HepG2 (cell line): Measurements from ENCODE around the gene BCAM. TPM values are rescaled to one million over a fixed set of nuclear protein-coding genes. Genes with fewer than 3 reads are reported as not detected.

Experiments
- ATAC-seq: fragments of 200-7000 bp; cut with Tn5 transposase; 3 replicates; pipeline ENCODE4 v1.9.1; 2020; ENCODE audit warnings: mild to moderate bottlenecking, moderate library complexity
- BruUV-seq: library from RNA; stranded (reverse); fragments of 400-500 nt; replicated peaks from 2 replicates; lab custom pipeline; 2021; lab: Mats Ljungman, UMichigan
- CTCF ChIA-PET: fragments of 300-600 bp; formaldehyde crosslinking; extraction: SDS; loops from one replicate; lab custom pipeline; 2021; ENCODE audit warnings: low total read pairs, inconsistent platforms, low intra/inter-chr PET ratio; lab: Yijun Ruan, JAX
- POLR2A ChIA-PET: fragments of 350-600 bp; sonication (Branson Sonifier 250); formaldehyde crosslinking; loops from one replicate; lab custom pipeline; 2020; ENCODE audit warnings: antibody characterized with exemption, inconsistent platforms; lab: Yijun Ruan, JAX
- DNase-seq: peaks from one replicate; pipeline ENCODE4 v3.0.0-alpha.2; 2015; ENCODE audit warnings: low spot score
- FAIRE-seq: peaks from 3 replicates; lab custom pipeline; 2011; peaks lifted over from hg19 to GRCh38; lab: Jason Lieb, UNC
- H2AFZ ChIP-seq: one replicate; pipeline ENCODE4 v1.6.1; 2011; ENCODE audit warnings: low read length, inconsistent platforms
- H3K27ac ChIP-seq: fragments of 300-600 bp; 3 replicates; pipeline ENCODE4 v1.8.0; 2011; ENCODE audit warnings: mixed run types, mild to moderate bottlenecking, mixed read lengths, low read length, inconsistent platforms; ENCODE audit not compliant: insufficient read depth; ENCODE audit errors: extremely low read length
- H3K27me3 ChIP-seq, 2 experiments: fragments of 200-600 bp in 1 of 2; 2 replicates in 1 of 2; 3 replicates in 1 of 2; pipeline versions ENCODE4 v1.6.0 to v1.8.0; 2011; ENCODE audit warnings: low read length in 2 of 2, mild to moderate bottlenecking in 2 of 2, moderate library complexity in 2 of 2, inconsistent platforms in 1 of 2; ENCODE audit not compliant: insufficient read depth in 2 of 2, control insufficient read depth in 1 of 2
- H3K36me3 ChIP-seq, 2 experiments: fragments of 200-600 bp in 1 of 2; replicated peaks in 1 of 2; 2 replicates in 1 of 2; 3 replicates in 1 of 2; pipeline versions ENCODE4 v1.5.1 to v1.8.0; 2011; ENCODE audit warnings: low read length in 2 of 2, inconsistent platforms in 1 of 2; ENCODE audit not compliant: insufficient read depth in 2 of 2, control insufficient read depth in 1 of 2
- H3K4me1 ChIP-seq: 2 replicates; pipeline ENCODE4 v1.5.1; 2012; ENCODE audit warnings: low read length, inconsistent platforms; ENCODE audit not compliant: insufficient read depth
- H3K4me2 ChIP-seq: 2 replicates; pipeline ENCODE4 v1.6.0; 2011; ENCODE audit warnings: low read depth, low read length, inconsistent platforms
- H3K4me3 ChIP-seq, 3 experiments: fragments of 200-600 bp in 1 of 3; sonication (generic), shearing (Covaris generic) in 1 of 3; replicated peaks in 1 of 3; 2 replicates each; pipeline ENCODE4 v1.5.1; 2011 to 2016; ENCODE audit warnings: low read length in 3 of 3, inconsistent platforms in 2 of 3, low read depth in 2 of 3, mild to moderate bottlenecking in 2 of 3, control low read depth in 1 of 3, mixed read lengths in 1 of 3; ENCODE audit not compliant: insufficient read depth in 1 of 3
- H3K79me2 ChIP-seq: one replicate; pipeline ENCODE4 v1.6.1; 2011; ENCODE audit warnings: low read length, inconsistent platforms; ENCODE audit not compliant: insufficient read depth
- H3K9ac ChIP-seq: 2 replicates; pipeline ENCODE4 v1.6.0; 2011; ENCODE audit warnings: mild to moderate bottlenecking, low read depth, low read length, inconsistent platforms; ENCODE audit not compliant: insufficient read depth
- H3K9me3 ChIP-seq: 2 replicates; pipeline ENCODE4 v1.5.1; 2012; ENCODE audit warnings: mild to moderate bottlenecking, low read length
- H4K20me1 ChIP-seq: 2 replicates; pipeline ENCODE4 v1.6.0; 2011; ENCODE audit warnings: inconsistent platforms, mild to moderate bottlenecking, low read length, moderate library complexity; ENCODE audit not compliant: insufficient read depth
- AGO2 ChIP-seq: fragments of 200-400 bp; formaldehyde crosslinking; optimal IDR thresholded peaks from 2 replicates; pipeline ENCODE3; 2017; ENCODE audit warnings: mild to moderate bottlenecking, low read depth, low read length, moderate library complexity
- AHDC1 ChIP-seq: sonication (generic); formaldehyde crosslinking; IDR thresholded peaks from 2 replicates; pipeline ENCODE4 v1.5.1; 2020; ENCODE audit warnings: mild to moderate bottlenecking, missing genetic modification reagents, borderline replicate concordance
- RBFOX2 ChIP-seq: fragments of 200-400 bp; formaldehyde crosslinking; IDR thresholded peaks from 2 replicates; pipeline ENCODE4 v1.6.1; 2017; ENCODE audit warnings: low read depth, mild to moderate bottlenecking, low read length
- SAFB2 ChIP-seq: sonication (generic); formaldehyde crosslinking; IDR thresholded peaks from 2 replicates; pipeline ENCODE4 v1.5.1; 2020; ENCODE audit warnings: missing genetic modification reagents, low read depth, mild to moderate bottlenecking, borderline replicate concordance
- SUZ12 ChIP-seq: fragments of 150-350 bp; IDR thresholded peaks from 2 replicates; pipeline ENCODE4 v1.6.1; 2014; ENCODE audit warnings: low read depth, low read length
- ZNF670 ChIP-seq: sonication (generic); formaldehyde crosslinking; IDR thresholded peaks from 2 replicates; pipeline ENCODE4 v1.8.0; 2022; ENCODE audit warnings: mild to moderate bottlenecking, missing genetic modification reagents, borderline replicate concordance
- WGBS: methylation state at CpG from one replicate; pipeline ENCODE4 v1.1.6; 2017; ENCODE audit warnings: low lambda C conversion rate; 5-methylcytosine and 5-hydroxymethylcytosine counted together
- in situ Hi-C: cut with HindIII; loops from 2 replicates; pipeline ENCODE4 v1.10.0; 2017; ENCODE audit warnings: low pct_unique_long_range_greater_than_20kb; ENCODE audit not compliant: extremely low pct_ligation_motif_present
- intact Hi-C: fragments of 100-400 bp; cut with micrococcal nuclease; formaldehyde crosslinking; loops from one replicate; pipeline ENCODE4 v1.10.0; 2022; ENCODE audit not compliant: unreplicated experiment
- polyA plus RNA-seq, 8 experiments: library from polyadenylated mRNA; depleted of rRNA in 3 of 8; stranded (reverse) in 7 of 8; unstranded in 1 of 8; fragments of >200 nt; fragmentation: Illumina TruSeq in 4 of 8; extraction: Trizol in 4 of 8; gene quantifications; 2 replicates each; pipeline versions ENCODE4 v1.2.1 to v1.2.3, GENCODE V29; 2011 to 2016; ENCODE audit warnings: low read depth in 4 of 8, missing spikeins in 1 of 8, mixed read lengths in 1 of 8; ENCODE audit not compliant: insufficient read depth in 1 of 8
- total RNA-seq, 5 experiments: library from RNA; depleted of rRNA; stranded (reverse); fragments of >200 nt; fragmentation: Illumina TruSeq; extraction: Trizol; gene quantifications; 2 replicates each; pipeline ENCODE4 v1.2.3, GENCODE V29; 2016; ENCODE audit warnings: low read depth in 1 of 5

BCAM gene
- total and polyA plus RNA-seq, 2 of the 13 experiments (the other 11 are each of a cell fraction or from before 2014, with no cell fraction given): 51.2 to 62.7 TPM

GRCh38 chr19:44850641-44851109 lies 41.8 kb downstream of the BCAM start:
- POLR2A ChIA-PET: interaction anchor here (0.6 to 3.1 kb wide), 2 partner anchors 17 to 40 kb away, joined by 3 to 9 read pairs; partner anchors contain the start of gene TOMM40
- no peaks in the 10 kb centered on the region for H3K9me3 ChIP-seq
- 77% methylated on average over 8 of the region's 8 CpGs for WGBS
- CTCF ChIA-PET: no interaction called here
- in situ Hi-C loops (no loop called here), intact Hi-C loops (no loop called here)
- H3K9ac ChIP-seq: no peak overlapping the region
- DNase-seq: no peak
- H3K27ac ChIP-seq: peak overlapping the region; percentile 30
- peaks cover 3 to 16% of the 10 kb centered on the region in 2 experiments; a peak in 3 of 5 replicates for H3K36me3 ChIP-seq
- peaks cover 47% of the 10 kb centered on the region for H3K4me1 ChIP-seq
- H3K4me3 ChIP-seq: no peak overlapping the region
- peaks cover 45% of the 10 kb centered on the region for H4K20me1 ChIP-seq
- H3K27me3 ChIP-seq: no peaks in the 10 kb centered on the region; a peak in 1 of 5 replicates
- no peak for FAIRE-seq
- no peak overlapping the region for H2AFZ ChIP-seq
- no peak for ATAC-seq
- TF ChIP-seq RBFOX2 (0 out of 2 replicates have a peak, but pooled peaks have one; percentile 20), ZNF670 (0 out of 2 replicates have a peak, but pooled peaks have one; percentile 43), AHDC1 (CRISPR knock-in tag) (no peak), SUZ12 (no peak), SAFB2 (no peak), AGO2 (peak; percentile 54)
- BruUV-seq: no TSS peak
- no peak overlapping the region for H3K4me2 ChIP-seq
- peaks cover 78% of the 10 kb centered on the region for H3K79me2 ChIP-seq
